Esophagus muscularis mucosa (tissue), 4 donors: ENCODE data around the gene SLC24A3. TPM values are rescaled to one million over a fixed set of nuclear protein-coding genes. Genes with fewer than 3 reads are reported as not detected.
A peak's percentile ranks its signal among the peaks of the same experiment; 100 is the strongest.

Experiments
- DNase-seq: peaks from one replicate; pipeline ENCODE4 v3.0.0-alpha.2; 2017; ENCODE audit errors: extremely low spot score
- H3K27ac ChIP-seq, 4 donors: fragments of 200-600 bp; sonication (generic); replicated peaks in 1 of 4; 1 replicate in 3 of 4; 2 replicates in 1 of 4; pipeline ENCODE4 v1.5.1; 2016 to 2019; ENCODE audit warnings: mild to moderate bottlenecking in 1 of 4
- H3K27me3 ChIP-seq, 4 donors: fragments of 200-600 bp; sonication (generic); one replicate each; pipeline versions ENCODE4 v1.5.1 to v1.6.0; 2016 to 2019
- H3K36me3 ChIP-seq, 4 donors: fragments of 200-600 bp; sonication (generic); one replicate each; pipeline ENCODE4 v1.5.1; 2016 to 2019
- H3K4me1 ChIP-seq, 4 donors: fragments of 200-600 bp; sonication (generic); one replicate each; pipeline ENCODE4 v1.5.1; 2016 to 2019
- H3K4me3 ChIP-seq, 4 donors: fragments of 200-600 bp; sonication (generic); 1 replicate in 2 of 4; 2 replicates in 2 of 4; pipeline ENCODE4 v1.5.1; 2016 to 2019; ENCODE audit warnings: mild to moderate bottlenecking in 4 of 4, moderate library complexity in 1 of 4
- H3K9me3 ChIP-seq, 4 donors: fragments of 200-600 bp; sonication (generic); 1 replicate in 3 of 4; 2 replicates in 1 of 4; pipeline ENCODE4 v1.5.1; 2016 to 2019
- EP300 ChIP-seq: sonication (generic); formaldehyde crosslinking; IDR thresholded peaks from one replicate; pipeline ENCODE4 v1.6.1; 2017; ENCODE audit warnings: antibody characterized with exemption
- POLR2A ChIP-seq: fragments of 450-650 bp; IDR thresholded peaks from one replicate; pipeline ENCODE4 v1.6.1; 2017; ENCODE audit warnings: antibody characterized with exemption, moderate library complexity, mild to moderate bottlenecking, low read depth
- POLR2AphosphoS5 ChIP-seq, 2 donors: sonication (generic); formaldehyde crosslinking; IDR thresholded peaks; one replicate each; pipeline ENCODE4 v1.6.1; 2017; ENCODE audit warnings: antibody characterized with exemption in 2 of 2
- WGBS: methylation state at CpG from one replicate; pipeline ENCODE4 v1.1.5; 2018; 5-methylcytosine and 5-hydroxymethylcytosine counted together
- intact Hi-C: fragments of 100-400 bp; cut with DNase I; formaldehyde crosslinking; loops from one replicate; pipeline ENCODE4 v1.15.1; 2023
- total RNA-seq, 4 donors: library from RNA; depleted of rRNA; stranded (reverse); fragments of >200 nt; gene quantifications; one replicate each; pipeline versions ENCODE4 v1.1.0 to v1.2.1, GENCODE V29; 2016
- TF ChIP-seq, protein P1 (sequence below), 3 experiments: fragments of 200-600 bp in 2 of 3; fragments of 450-650 bp in 1 of 3; sonication (generic) in 2 of 3; IDR thresholded peaks; one replicate each; pipeline ENCODE4 v1.5.1; 2017 to 2019; ENCODE audit warnings: antibody characterized with exemption in 3 of 3, mild to moderate bottlenecking in 2 of 3, moderate library complexity in 1 of 3

Gene SLC24A3
- total RNA-seq, 4 donors from 2014 or later, result 4.6 to 11.5 (median 6.6) TPM

DNA sequence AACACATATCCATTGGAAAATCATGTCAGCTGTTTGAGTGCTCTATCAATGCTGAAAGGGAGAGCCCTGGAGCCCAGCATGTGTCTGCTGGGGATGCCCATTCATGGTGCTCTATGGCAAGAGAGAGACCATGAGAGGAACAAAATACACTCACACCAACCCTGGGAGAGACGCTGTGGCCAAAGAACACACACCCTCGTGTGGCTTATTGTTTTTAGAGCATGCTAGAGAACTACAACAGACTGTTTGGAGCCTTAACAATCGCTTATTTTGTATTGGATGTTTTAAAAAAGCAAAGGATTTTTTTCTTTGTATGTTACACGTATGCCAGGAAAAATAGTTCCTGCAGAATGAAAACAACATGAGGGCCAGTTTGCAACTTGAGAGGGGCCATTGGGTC lies 151.0 kb downstream of the SLC24A3 start:
- Histone ChIP-seq H3K27me3 (no peaks in the 10 kb centered on the region), H3K36me3 (no peaks in the 10 kb centered on the region), H3K27ac (no peak overlapping the region), H3K4me3 (no peak overlapping the region), H3K4me1 (peaks cover 0 to 17% (median 0%) of the 10 kb centered on the region in 4 donors), H3K9me3 (no peaks in the 10 kb centered on the region)
- no peak for DNase-seq
- intact Hi-C loops, result no loop called here
- 80% methylated on average over 4 of the region's 4 CpGs for WGBS
- TF ChIP-seq, protein P1, sequence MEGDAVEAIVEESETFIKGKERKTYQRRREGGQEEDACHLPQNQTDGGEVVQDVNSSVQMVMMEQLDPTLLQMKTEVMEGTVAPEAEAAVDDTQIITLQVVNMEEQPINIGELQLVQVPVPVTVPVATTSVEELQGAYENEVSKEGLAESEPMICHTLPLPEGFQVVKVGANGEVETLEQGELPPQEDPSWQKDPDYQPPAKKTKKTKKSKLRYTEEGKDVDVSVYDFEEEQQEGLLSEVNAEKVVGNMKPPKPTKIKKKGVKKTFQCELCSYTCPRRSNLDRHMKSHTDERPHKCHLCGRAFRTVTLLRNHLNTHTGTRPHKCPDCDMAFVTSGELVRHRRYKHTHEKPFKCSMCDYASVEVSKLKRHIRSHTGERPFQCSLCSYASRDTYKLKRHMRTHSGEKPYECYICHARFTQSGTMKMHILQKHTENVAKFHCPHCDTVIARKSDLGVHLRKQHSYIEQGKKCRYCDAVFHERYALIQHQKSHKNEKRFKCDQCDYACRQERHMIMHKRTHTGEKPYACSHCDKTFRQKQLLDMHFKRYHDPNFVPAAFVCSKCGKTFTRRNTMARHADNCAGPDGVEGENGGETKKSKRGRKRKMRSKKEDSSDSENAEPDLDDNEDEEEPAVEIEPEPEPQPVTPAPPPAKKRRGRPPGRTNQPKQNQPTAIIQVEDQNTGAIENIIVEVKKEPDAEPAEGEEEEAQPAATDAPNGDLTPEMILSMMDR (IDR thresholded peaks at IDR 0.05), result no peak
- TF ChIP-seq POLR2A, result no peak
- no peak for TF ChIP-seq POLR2AphosphoS5 (IDR thresholded peaks at IDR 0.05)
- no peak for TF ChIP-seq EP300

DNA sequence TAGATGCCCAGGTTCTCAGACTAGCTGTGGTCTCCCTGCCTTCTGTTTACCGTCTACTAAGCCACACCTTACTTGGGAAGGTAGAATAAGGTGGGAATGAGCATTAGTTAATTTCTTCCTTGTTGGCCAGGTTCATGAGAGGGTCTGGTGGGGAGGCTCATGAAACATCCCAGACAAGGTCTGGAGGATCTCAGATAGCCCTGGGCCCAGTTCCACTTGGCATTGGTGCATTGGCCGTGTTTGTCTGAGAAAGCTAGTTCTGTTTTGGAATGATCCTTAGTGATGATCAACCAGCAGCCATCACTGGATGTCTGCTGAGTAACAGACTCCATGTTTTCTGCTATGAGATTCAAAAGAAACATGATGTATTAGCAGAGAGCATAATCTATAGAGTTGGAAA lies 155.1 kb downstream of the SLC24A3 start:
- DNase-seq, result peak; percentile 17
- intact Hi-C loops, result no loop called here
- no peak for TF ChIP-seq POLR2AphosphoS5 (IDR thresholded peaks at IDR 0.05)
- TF ChIP-seq POLR2A, result no peak
- TF ChIP-seq EP300, result no peak
- H3K27ac ChIP-seq, result no peak overlapping the region
- H3K4me3 ChIP-seq, result no peak overlapping the region
- H3K4me1 ChIP-seq, result peaks cover 0 to 17% (median 6%) of the 10 kb centered on the region in 4 donors
- H3K36me3 ChIP-seq, result no peaks in the 10 kb centered on the region
- H3K9me3 ChIP-seq, result no peaks in the 10 kb centered on the region
- H3K27me3 ChIP-seq, result no peaks in the 10 kb centered on the region
- 67% methylated on average over 2 of the region's 2 CpGs for WGBS

DNA sequence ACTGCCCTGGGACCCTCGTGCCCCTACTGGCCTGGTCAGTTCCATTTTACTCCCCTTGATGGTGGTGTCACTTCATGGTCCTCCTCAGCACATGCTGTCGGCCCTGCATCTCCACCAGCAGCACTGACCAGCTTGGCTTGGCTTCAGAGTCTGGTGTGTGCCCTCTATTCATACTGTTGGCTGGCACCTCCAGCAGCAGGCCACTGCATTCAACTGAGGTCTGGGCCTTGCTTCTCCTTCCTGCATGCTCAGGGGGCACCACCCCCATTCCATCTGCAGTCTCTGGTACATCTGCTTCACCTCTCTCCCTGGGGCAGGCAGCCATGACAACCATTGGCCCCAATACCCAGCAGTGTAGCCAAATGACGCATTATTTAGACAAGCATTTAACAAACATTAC lies 155.9 kb downstream of the SLC24A3 start:
- TF ChIP-seq, protein P1 (IDR thresholded peaks at IDR 0.05), result no peak
- TF ChIP-seq EP300 (no peak), POLR2A (no peak), POLR2AphosphoS5 (IDR thresholded peaks at IDR 0.05) (no peak)
- Histone ChIP-seq H3K4me1 (peaks cover 0 to 17% (median 6%) of the 10 kb centered on the region in 4 donors), H3K36me3 (no peaks in the 10 kb centered on the region), H3K27ac (no peak overlapping the region), H3K9me3 (no peaks in the 10 kb centered on the region), H3K4me3 (no peak overlapping the region), H3K27me3 (no peaks in the 10 kb centered on the region)
- intact Hi-C loops, result no loop called here
- WGBS, result 75% methylated on average over 3 of the region's 3 CpGs
- DNase-seq, result peak; percentile 55

DNA sequence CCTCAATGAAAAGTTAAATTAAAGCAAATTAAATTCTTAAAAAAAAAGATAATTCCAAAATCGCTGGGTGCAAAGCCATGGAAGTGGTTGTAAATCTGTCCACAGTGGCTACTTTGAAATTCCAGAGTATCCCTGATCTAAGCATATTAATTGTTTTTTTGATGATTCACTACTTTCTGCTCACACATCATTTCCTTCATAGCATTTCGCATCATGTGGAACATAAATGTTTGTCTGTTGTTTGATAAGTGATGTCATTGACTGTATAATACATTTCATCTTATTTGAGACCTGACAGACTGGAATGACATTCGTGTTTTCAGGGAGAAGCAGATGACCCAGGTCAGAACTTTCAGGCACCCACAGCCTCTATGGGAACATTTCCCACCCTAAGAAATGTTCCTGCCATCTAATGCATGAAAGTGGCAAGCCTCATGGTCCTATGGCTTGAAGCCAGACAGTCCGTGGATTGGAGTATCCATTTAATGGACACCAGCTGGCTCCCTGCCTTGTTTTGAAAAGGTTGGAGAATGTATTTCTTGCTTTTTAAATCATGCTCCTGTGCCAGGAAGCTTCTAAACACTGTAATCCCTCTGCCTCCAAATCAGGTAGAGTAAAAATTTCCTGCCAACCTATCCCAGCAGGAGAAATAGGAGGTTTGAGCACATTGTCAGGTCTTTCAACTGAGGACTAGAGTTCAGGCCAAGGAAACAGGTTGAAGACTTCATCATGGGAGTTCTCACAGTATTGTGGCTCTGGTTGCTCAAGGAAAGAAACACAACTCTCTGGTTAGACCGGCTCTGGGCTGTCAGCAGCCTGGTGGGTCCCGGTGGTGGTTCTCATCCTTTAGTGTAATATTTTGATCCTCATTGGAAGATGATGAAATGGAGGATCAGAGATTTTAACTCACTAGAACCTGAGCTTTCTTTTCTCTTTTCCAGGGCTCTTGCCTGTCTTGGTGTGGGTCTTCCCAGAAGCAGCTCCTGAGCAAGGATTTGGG lies 157.9 kb downstream of the SLC24A3 start:
- peak; percentile 60 for DNase-seq
- peaks cover 0 to 13% (median 6%) of the 10 kb centered on the region in 4 donors for H3K4me1 ChIP-seq
- H3K4me3 ChIP-seq, result no peak overlapping the region
- TF ChIP-seq POLR2A, result no peak
- TF ChIP-seq EP300, result no peak
- TF ChIP-seq POLR2AphosphoS5 (IDR thresholded peaks at IDR 0.05), result no peak
- TF ChIP-seq, protein P1 (IDR thresholded peaks at IDR 0.05), result no peak
- H3K27ac ChIP-seq, result no peak overlapping the region
- H3K36me3 ChIP-seq, result no peaks in the 10 kb centered on the region
- intact Hi-C loops, result no loop called here
- 80% methylated on average over 6 of the region's 6 CpGs for WGBS
- H3K9me3 ChIP-seq, result no peaks in the 10 kb centered on the region
- H3K27me3 ChIP-seq, result no peaks in the 10 kb centered on the region

DNA sequence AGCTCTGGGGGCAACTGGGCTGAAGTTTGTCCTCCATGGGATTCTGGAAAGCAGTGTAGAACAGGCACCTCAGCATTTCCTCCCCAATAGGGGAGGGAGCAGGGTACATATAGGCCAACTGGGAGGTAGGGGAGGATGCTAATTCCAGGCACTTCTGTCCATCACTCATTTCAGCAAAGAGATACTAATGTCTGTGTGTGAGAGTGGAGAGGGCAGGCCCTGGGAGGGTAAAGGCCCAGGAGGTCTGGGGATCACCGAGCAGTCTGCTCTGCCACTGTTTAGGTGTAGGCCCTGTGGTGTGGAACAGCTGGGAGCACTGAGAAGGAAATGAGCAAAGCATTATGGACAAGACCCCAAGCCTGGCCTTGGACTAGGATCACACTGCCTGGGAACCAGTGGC lies 158.7 kb downstream of the SLC24A3 start:
- TF ChIP-seq POLR2AphosphoS5 (IDR thresholded peaks at IDR 0.05) (no peak), EP300 (no peak), POLR2A (no peak)
- TF ChIP-seq, protein P1 (IDR thresholded peaks at IDR 0.05), result no peak
- intact Hi-C loops, result no loop called here
- no peaks in the 10 kb centered on the region for H3K9me3 ChIP-seq
- no peak overlapping the region for H3K27ac ChIP-seq
- no peaks in the 10 kb centered on the region for H3K36me3 ChIP-seq
- H3K4me3 ChIP-seq, result no peak overlapping the region
- H3K4me1 ChIP-seq, result peaks cover 0 to 6% (median 5%) of the 10 kb centered on the region in 4 donors
- H3K27me3 ChIP-seq, result no peaks in the 10 kb centered on the region
- 100% methylated on average over 1 of the region's 1 CpG for WGBS
- peak; percentile 75 for DNase-seq
